Right renal pelvis (tissue), 4 donors: ENCODE measurements around the gene FAM83G. TPM values are rescaled to one million over a fixed set of nuclear protein-coding genes. Genes with fewer than 3 reads are reported as not detected.

ENCODE experiments used
- DNase-seq, 4 donors: peaks; one replicate each; pipeline ENCODE4 v3.0.0-alpha.2; 2013; ENCODE audit warnings: low read depth in 4 of 4, low spot score in 3 of 4, missing footprints in 1 of 4
- polyA plus RNA-seq, 4 donors: library from polyadenylated mRNA; unstranded; fragments of 120-200 nt; gene quantifications; one replicate each; pipeline ENCODE4 v1.2.1, GENCODE V29; 2013; ENCODE audit not compliant: insufficient read length in 4 of 4

FAM83G gene
- polyA plus RNA-seq, 4 donors = 6.9 to 8.5 (median 7.4) TPM

- DNase-seq = no peak
Measured at GRCh38 chr17:18975597-18975996, 29.0 kb downstream of the FAM83G start.

DNA sequence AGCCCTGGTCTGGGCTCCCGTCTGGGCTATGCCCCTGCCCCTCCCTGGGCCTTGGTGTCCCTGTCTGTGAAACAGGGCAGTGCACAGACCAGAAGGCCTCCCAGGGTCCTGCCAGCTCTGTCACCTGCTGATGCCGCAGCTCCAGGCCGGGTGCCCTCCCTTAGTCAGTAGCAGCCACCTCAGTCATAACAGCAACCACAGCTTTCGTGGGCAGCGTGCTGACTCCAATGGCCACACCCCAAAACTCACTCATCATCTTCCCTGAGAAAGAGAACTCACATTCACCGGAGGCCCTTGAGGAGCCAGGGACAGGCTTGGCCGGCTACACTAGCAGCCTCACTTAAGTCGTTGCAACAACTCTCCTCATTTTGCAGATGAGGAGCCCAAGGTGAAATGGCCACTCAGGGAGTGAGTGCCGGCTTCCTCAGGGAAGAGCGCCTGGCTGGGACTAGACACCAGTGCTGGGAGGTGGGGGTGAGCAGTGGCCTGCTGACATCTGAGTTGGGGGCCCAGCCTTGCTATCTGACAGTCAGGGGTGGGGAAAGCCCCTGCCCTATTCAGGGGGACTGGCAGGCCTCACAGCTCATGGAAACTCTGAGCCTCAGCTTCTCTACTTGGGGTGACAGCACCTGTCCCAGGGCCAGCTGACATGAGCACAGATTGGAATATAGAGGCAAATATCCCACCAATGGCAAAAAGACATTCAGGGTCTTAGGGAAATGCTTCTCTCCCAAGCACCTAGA lies 30.0 kb downstream of the FAM83G start:
- DNase-seq = no peak

DNA sequence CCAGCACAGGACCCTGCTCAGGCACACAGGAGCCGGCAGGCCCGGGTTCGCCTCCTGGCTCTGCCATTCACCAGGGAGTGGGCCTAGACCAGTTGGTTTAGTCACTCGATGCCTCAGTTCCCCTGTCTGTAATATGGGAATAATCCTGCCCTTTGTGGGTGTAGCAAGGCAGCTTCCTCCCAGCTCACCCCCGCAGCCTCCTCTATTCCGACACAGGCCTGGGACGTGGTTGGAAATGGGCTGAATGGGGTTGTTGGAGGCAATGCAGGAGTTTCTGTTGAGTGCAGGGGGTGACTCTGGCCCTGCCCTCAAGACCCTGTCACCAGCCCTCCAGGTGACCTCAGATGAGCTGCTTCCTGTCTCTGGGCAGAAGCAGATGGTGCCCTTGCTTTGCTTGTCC lies 32.8 kb downstream of the FAM83G start:
- no peak for DNase-seq

DNA sequence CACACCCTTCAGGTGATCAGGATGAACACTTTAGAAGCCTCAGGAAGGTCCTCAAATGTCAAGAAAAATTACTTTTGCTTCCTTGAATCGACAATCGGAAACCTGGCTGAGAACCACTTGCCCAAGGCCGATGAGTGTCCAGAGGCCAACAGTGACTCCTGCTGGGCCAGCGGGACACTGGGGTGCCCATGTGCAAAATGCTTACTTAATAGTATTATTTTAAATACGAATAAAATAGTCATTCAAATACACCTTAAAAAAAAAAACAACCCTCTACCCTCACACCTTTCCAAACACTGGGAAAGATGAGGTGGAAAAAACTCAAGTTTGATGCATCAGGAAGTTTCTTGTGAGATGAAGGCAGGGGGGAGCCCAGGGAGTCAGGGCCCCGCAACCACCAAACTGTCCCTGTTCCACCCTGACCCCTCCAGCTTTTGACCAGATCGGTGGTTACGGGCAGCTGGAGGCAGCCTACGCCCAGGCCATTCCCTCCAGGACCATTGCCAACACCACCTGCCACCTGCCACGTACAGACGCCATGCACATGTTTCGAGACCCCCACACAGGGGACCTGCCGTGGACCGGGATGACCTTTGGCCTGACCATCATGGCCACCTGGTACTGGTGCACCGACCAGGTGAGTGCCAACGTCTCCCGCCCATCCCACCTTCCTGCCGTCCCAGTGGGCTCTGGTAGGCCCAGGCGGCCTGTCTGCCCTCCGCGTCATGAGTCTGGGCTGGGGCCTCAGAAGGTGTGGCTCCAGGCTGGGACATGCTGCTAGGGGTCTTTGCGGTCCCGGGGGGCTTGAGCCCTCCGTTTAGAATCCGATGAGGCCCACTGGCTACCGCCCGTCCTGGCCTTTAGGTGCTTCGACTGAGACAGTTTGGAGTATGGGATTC lies 33.7 kb downstream of the FAM83G start:
- DNase-seq = no peak

GRCh38 chr17:18968945-18969887 lies 35.3 kb downstream of the FAM83G start:
- DNase-seq = no peak

DNA sequence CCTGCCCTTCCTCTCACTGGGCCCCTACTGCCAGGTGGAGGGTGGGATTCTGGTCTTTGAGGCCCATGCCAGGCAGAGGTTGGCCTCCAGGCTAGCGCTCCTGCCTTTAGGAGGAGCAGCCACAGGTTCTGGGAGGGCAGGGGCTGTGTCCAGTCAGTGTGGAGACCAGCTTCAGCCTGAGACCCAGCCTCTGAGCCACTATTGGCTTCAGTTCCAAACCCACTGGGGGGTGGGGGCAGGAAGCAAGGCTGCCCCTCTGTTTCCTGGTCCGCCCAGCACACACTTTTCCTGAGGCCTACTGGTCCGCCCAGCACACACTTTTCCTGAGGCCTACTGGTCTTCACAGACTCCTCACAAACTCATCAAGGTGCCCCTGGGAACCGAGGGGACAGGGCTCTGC lies 36.2 kb downstream of the FAM83G start:
- no peak for DNase-seq

DNA sequence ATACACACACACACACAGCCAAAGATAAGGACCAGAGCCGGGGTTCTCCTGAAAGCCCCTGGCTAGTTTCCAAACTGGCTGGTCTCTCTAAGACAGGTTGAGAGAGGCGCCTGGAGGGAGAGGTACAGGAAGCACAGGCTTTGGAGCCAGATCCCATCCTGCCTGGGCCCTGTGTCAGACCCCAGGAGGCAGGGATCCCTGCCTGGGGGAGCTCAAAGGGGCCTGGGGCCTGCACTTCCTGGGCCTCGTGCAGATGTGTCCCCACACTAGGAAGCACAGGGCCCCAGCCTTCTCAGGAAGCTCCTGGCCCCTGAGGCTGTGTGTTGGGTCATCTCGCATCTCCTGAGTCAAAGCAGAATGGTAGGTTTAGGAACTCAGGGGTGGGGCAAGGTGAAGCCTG lies 36.6 kb downstream of the FAM83G start:
- DNase-seq = no peak

DNA sequence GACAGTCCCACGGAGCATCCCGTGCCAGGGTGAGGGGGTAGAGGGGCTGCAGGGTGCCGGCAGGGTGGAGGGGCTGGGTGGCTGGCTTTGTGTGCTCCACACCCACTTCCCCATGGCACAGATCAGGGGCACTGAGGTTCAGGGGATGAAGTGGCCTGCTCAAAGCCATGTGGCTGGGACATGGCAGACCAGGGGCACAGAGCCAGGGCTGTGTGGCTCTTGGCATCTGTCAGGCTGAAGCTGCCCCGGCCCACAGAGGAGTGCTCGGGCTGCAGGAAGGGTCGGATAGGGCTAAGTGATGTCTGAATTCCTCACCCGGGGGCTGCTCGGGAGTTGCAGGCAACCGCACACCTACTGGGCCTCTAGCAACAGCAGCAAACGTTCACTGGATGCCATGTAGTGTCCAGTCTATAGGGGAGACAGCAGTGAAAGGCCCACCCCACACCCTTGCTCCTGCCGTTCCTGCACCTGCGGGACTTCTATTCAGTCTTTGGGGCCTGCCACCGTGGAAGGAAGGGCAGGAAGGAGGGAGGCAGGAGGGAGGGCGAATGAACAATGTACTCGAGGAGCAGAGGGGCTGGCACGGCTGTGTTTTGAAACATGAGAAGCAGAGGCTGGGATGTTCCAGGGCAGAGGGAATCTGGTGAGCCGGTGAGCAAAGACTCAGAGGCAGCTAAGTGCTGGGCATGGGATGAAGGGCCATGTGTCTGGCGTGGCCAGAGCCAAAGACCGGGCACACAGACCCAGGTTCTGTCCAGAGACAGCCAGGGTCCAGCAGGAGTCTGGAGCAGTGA lies 37.5 kb downstream of the FAM83G start:
- no peak for DNase-seq

- no peak for DNase-seq
Measured at GRCh38 chr17:18965530-18966236, 38.9 kb downstream of the FAM83G start.

- DNase-seq = no peak
Measured at GRCh38 chr17:18964550-18964949, 40.0 kb downstream of the FAM83G start.

DNA sequence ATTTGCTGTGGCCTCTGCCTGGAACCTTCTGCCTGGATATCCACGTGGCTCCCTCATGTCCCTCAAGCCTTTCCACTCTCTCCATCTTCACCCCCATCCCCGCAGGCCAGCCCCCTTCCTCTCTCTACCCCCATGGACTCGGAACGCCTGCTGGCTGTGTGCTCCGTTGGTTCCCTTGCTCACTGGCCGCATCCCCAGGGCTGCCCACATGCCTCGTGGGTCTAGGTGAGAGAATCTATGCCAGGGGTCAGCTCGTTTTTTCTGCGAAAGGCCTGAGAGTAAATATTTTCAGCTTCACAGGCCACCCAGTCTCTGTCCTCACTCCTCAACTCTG lies 40.6 kb downstream of the FAM83G start:
- no peak for DNase-seq

GRCh38 chr17:18963126-18964017 lies 41.2 kb downstream of the FAM83G start:
- no peak for DNase-seq

DNA sequence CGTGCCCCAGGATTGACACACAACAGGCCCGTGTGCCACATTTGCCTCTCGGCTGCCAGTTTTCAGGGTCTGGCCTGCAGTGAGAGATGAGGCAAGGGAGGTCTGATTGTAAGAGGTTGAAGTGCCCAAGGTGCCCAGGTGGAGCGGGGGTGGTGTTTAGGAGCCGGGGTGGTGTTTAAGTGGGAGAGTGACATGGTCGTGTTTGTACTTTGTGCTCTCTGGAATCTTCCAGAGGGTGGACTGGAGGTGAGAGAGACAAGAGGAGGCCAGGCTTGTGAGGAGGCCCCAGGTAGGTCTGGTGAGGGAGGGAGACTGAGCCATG lies 42.1 kb downstream of the FAM83G start:
- DNase-seq = no peak

- no peak for DNase-seq
Measured at GRCh38 chr17:18961634-18962493, 42.7 kb downstream of the FAM83G start.

- peak in 2 of 4 donors; percentile 36 to 61 for DNase-seq
Measured at GRCh38 chr17:18960803-18961511, 43.6 kb downstream of the FAM83G start.

GRCh38 chr17:18960241-18960665 lies 44.3 kb downstream of the FAM83G start:
- no peak for DNase-seq

GRCh38 chr17:18959845-18960240 lies 44.7 kb downstream of the FAM83G start:
- DNase-seq = no peak
